DOHH2 (cell line): ENCODE measurements around the gene SPOP.
A peak's percentile ranks its signal among the peaks of the same experiment; 100 is the strongest.
"Not testable (repeated sequence)": the region's sequence is repeated elsewhere in the genome, so short reads cannot be mapped to it uniquely, and the experiment has no call there.

ENCODE experiments used
- H3F3A ChIP-seq: fragments of 200-600 bp; sonication (generic), shearing (Covaris generic); 2 replicates; pipeline ENCODE4 v1.6.0; 2016; ENCODE audit warnings: antibody characterized with exemption, mild to moderate bottlenecking; ENCODE audit not compliant: control insufficient read depth, insufficient read depth
- H3K27ac ChIP-seq: fragments of 200-600 bp; sonication (generic); 2 replicates; pipeline ENCODE4 v1.5.1; 2014; ENCODE audit warnings: low read depth, mild to moderate bottlenecking, low read length, moderate library complexity
- H3K27me3 ChIP-seq: fragments of 200-600 bp; sonication (generic); 2 replicates; pipeline ENCODE4 v1.6.1; 2014; ENCODE audit warnings: mild to moderate bottlenecking, low read length, mixed read lengths; ENCODE audit not compliant: control insufficient read depth
- H3K36me3 ChIP-seq: fragments of 200-600 bp; sonication (generic); 2 replicates; pipeline ENCODE4 v1.6.1; 2014; ENCODE audit warnings: mild to moderate bottlenecking, low read length, moderate library complexity, mixed read lengths; ENCODE audit not compliant: control insufficient read depth
- H3K4me1 ChIP-seq: fragments of 200-600 bp; sonication (generic); 2 replicates; pipeline ENCODE4 v1.6.1; 2014; ENCODE audit warnings: mild to moderate bottlenecking, low read length, mixed read lengths; ENCODE audit not compliant: control insufficient read depth
- H3K4me2 ChIP-seq: fragments of 200-600 bp; sonication (generic); 2 replicates; pipeline ENCODE4 v1.6.0; 2014; ENCODE audit warnings: mild to moderate bottlenecking, low read length, moderate library complexity
- H3K4me3 ChIP-seq: fragments of 200-600 bp; sonication (generic); 2 replicates; pipeline ENCODE4 v1.5.1; 2014; ENCODE audit warnings: mild to moderate bottlenecking, low read length, mixed read lengths
- H3K79me2 ChIP-seq: fragments of 200-600 bp; sonication (generic); 2 replicates; pipeline ENCODE4 v1.6.1; 2014; ENCODE audit warnings: mild to moderate bottlenecking, low read length, mixed read lengths; ENCODE audit not compliant: control insufficient read depth
- H3K9me2 ChIP-seq: fragments of 200-600 bp; sonication (generic); replicated peaks from 2 replicates; pipeline ENCODE4 v1.6.1; 2014; ENCODE audit warnings: mild to moderate bottlenecking, low read length, mixed read lengths; ENCODE audit not compliant: control insufficient read depth
- H3K9me3 ChIP-seq: fragments of 200-600 bp; sonication (generic); 2 replicates; pipeline ENCODE4 v1.6.1; 2014; ENCODE audit warnings: antibody characterized with exemption, low read length, mixed read lengths; ENCODE audit not compliant: control insufficient read depth, insufficient read depth
- H4K20me1 ChIP-seq: fragments of 200-600 bp; sonication (generic); 2 replicates; pipeline ENCODE4 v1.6.0; 2014; ENCODE audit warnings: low read depth, mild to moderate bottlenecking, antibody characterized with exemption, low read length, moderate library complexity; ENCODE audit not compliant: control insufficient read depth, insufficient read depth
- CTCF ChIP-seq: fragments of 200-600 bp; sonication (generic); IDR thresholded peaks from one replicate; pipeline ENCODE4 v1.5.1; 2014; ENCODE audit warnings: antibody characterized with exemption, mild to moderate bottlenecking, low read depth, low read length; ENCODE audit not compliant: poor library complexity, severe bottlenecking
- EZH2phosphoT487 ChIP-seq: fragments of 200-600 bp; sonication (generic); IDR thresholded peaks from 2 replicates; pipeline ENCODE4 v1.6.1; 2017; ENCODE audit warnings: borderline replicate concordance, mild to moderate bottlenecking, antibody characterized with exemption, low read length, moderate library complexity, mixed read lengths

Gene SPOP

DNA sequence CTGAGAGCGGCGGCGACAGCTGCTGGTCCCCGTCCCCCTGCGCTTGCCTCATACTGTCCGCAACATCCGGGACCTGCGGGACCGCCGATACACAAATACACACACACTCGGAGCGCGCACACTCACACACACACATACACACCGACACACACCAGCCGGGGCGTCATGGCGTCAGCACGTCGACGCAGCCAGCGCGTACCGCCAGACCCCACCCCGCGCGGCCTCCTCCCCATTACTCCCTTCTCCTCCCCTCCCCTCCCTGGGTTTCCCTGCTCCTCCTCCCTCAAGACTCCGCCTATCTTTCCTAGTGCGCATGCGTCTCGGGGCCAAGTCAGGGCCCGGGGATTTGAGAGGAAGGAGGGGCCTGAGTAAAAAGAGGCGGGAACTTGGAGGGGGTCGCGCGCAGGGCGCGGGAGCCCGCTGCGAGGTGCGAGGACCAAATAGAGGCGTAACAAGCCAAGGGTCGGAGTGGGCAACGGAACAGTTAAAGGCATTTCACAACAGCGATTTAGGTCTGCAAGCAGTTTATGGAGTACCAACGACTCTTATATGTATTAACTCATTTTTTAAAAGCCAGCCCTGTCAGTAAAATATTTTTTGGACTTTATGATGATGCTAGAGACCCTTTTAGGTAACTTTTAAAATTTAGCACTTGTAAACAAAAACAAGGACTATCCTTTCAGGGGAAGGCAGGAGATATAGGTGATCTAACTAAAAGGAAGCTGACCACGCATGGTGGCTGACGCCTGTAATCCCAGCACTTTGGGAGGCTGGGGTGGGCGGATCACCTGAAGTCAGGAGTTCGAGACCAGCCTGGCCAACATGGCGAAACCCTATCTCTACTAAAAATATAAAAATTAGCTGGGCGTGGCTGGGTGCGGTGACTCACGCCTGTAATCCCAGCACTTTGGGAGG is at the start of gene SPOP:
Gene SPOP (minus strand): TSS at position 165 of the 915 bp plus-strand sequence. CDS start 55,287 bp downstream, outside the sequence.
- Histone ChIP-seq H3K4me2 (peak within 1 kb of the TSS; percentile 76), H3K79me2 (peaks cover 42% of the 10 kb centered on the region), H3K36me3 (peaks cover 22% of the 10 kb centered on the region), H3K9me2 (no peaks in the 10 kb centered on the region), H3K4me1 (peaks cover 26% of the 10 kb centered on the region), H3K27me3 (peaks cover 17% of the 10 kb centered on the region), H3K27ac (peak within 1 kb of the TSS; percentile 85), H4K20me1 (peaks cover 16% of the 10 kb centered on the region), H3F3A (peaks cover 7% of the 10 kb centered on the region), H3K9me3 (no peaks in the 10 kb centered on the region), H3K4me3 (peak within 1 kb of the TSS; percentile 75)
- TF ChIP-seq EZH2phosphoT487: no peak
- no peak for TF ChIP-seq CTCF

GRCh38 chr17:49727380-49727779 is 49.5 kb upstream of the SPOP start:
- H3K79me2 ChIP-seq: no peaks in the 10 kb centered on the region
- no peaks in the 10 kb centered on the region for H3K36me3 ChIP-seq
- H3K27ac ChIP-seq: no peak overlapping the region
- H4K20me1 ChIP-seq: no peaks in the 10 kb centered on the region
- H3F3A ChIP-seq: no peaks in the 10 kb centered on the region
- H3K9me3 ChIP-seq: no peaks in the 10 kb centered on the region
- H3K4me3 ChIP-seq: no peak overlapping the region
- no peak overlapping the region for H3K4me2 ChIP-seq
- H3K4me1 ChIP-seq: no peaks in the 10 kb centered on the region
- no peaks in the 10 kb centered on the region for H3K27me3 ChIP-seq
- TF ChIP-seq CTCF (no peak), EZH2phosphoT487 (no peak)
- H3K9me2 ChIP-seq: no peaks in the 10 kb centered on the region

DNA sequence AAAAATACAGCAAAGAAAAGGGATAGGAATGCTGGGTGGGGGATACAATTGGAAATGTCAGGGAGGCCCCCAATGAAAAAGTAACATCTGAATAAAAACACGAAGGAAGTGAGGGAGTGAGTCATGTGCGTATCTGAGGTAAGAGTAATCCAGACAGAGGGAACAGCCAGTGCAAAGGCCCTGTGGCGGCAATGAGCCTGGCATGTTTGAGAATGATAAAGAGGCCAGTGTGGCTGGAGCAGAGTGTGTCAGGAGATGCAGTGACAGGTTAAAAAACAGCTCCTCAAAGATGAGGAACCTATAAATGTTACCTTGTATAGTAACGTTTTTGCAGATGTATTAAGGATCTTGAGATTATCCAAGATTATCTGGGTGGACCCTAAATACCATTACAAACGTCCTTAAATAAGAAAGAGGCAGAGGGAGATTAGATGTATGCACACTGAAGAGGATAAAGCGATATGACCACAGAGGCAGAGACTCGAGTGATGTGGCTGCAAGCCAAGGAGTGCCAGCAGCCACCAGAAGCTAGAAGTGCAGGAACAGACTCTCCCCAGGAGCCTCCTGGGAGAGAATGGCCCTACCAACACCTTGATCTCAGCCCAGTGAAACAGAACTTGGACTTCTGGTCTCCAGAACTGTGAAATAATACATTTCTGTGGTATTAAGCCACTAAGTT is 47.7 kb upstream of the SPOP start:
- Histone ChIP-seq H3K36me3 (no peaks in the 10 kb centered on the region), H3K27me3 (no peaks in the 10 kb centered on the region), H3K9me2 (no peaks in the 10 kb centered on the region), H4K20me1 (no peaks in the 10 kb centered on the region), H3K79me2 (no peaks in the 10 kb centered on the region), H3K9me3 (no peaks in the 10 kb centered on the region), H3K4me3 (no peak overlapping the region), H3K27ac (no peak overlapping the region), H3K4me1 (no peaks in the 10 kb centered on the region), H3K4me2 (no peak overlapping the region), H3F3A (no peaks in the 10 kb centered on the region)
- TF ChIP-seq EZH2phosphoT487 (no peak), CTCF (no peak)

GRCh38 chr17:49724552-49724951 is 46.7 kb upstream of the SPOP start:
- H3F3A ChIP-seq, H3K9me3 ChIP-seq, H3K4me2 ChIP-seq, H3K27ac ChIP-seq, H3K27me3 ChIP-seq, H3K4me1 ChIP-seq, H4K20me1 ChIP-seq, H3K4me3 ChIP-seq, H3K9me2 ChIP-seq, H3K79me2 ChIP-seq, H3K36me3 ChIP-seq: not testable (repeated sequence)
